ENCODE data around the gene PCAT6.
"Not testable (repeated sequence)": the region's sequence is repeated elsewhere in the genome, so short reads cannot be mapped to it uniquely, and the experiment has no call there.

PCAT6 gene

DNA sequence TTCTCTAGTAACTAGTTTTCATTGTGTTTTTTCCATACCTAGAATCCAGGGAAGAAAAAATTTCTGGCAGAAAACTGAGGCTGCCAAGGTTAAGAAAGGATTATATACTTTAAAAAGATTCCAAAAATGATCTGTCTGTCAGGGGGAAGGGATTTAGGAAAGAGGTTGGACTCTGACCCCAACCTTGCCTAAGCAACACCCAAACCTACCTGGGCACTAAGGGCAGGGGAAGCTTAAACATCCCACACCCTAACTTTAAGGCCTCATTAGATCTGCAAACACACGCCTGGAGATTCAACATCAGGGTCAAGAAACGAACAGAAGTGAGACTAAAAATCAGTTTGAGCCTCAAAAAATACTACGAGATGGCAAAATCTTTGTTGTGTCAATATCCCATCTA is 22.0 kb upstream of the PCAT6 start:
- CTCF ChIA-PET = interaction anchor here (0.7 to 1.0 kb wide), 3 partner anchors 19 to 87 kb away, joined by 3 to 6 read pairs (median 3); no protein-coding TSS in a partner anchor

DNA sequence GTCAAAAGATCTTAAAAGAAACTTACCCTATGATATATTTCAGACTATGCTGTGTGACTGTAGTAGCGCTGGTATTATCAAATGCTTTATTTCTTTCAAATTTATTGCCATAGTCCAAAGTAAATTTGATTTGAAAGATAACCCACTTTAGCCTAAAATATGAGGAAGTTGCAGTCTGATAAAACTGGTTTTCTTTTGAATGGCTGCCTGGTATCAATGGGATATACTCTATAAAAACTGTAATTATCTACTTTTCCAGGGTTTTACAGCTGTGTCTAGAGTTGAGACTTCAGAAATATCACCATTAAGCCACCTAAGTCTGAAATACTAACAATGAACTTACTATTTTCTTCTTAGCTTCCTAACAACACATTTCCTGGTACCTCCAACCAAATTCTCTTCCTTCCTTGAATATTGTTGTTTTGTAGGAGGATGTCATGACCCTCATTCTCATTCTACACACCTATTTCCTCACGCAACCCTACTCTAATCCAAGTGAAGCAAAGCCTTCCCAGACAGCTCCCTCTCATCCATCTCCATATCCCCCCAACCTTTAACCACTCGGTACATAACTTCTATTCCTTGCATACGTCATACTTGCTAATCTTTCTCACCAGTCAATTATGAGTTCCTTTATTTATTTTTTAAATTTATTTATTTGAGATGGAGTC is 19.5 kb upstream of the PCAT6 start:
- POLR2A ChIA-PET (ENCODE audit: low non-redundant PET) = no interaction called here
- CTCF ChIA-PET = no interaction called here
- no peak overlapping the region for H3K27ac ChIP-seq
- no peak for TF ChIP-seq CTCF (conservative IDR thresholded peaks at IDR 0.05; ENCODE audit: low read depth)
- DNase-seq (ENCODE audit: low spot score) = no peak

More for the DNA sequence above, 22.0 kb upstream of the PCAT6 start:
- no peak for TF ChIP-seq CTCF (conservative IDR thresholded peaks at IDR 0.05; ENCODE audit: low read depth)
- DNase-seq (ENCODE audit: low spot score) = no peak
- no peak overlapping the region for H3K27ac ChIP-seq
- POLR2A ChIA-PET (ENCODE audit: low non-redundant PET) = no interaction called here

DNA sequence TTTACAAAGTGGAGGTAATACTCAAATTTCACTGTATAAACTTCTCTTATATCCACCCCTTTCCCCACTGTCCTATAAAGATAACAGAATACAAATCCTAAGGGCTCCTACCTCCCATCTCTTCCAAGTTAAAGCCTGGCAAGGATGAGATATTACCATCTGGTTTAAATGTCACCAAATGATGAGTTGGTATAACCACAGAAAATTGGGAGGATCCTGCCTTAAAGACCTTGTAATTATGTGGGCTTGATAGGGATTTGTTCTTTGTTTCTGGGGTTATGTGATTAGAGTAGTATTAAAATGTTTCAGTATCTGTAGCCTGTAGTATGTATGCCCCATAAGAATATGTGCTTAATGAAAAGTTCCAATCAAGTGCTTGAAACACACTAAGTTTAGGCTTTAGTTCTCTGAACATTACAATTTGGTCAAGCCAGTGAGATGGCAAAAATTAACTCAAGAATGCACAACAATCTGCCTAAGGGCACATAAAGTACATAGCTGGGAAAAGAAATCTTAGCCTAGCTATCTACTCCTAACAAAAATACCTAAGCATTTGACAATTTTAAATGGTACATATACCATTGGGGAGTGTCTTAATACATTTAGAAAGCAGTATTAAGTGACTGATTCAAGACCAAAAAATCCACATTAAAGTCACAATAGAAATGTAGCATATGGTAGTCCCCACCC is 16.6 kb upstream of the PCAT6 start:
- CTCF ChIA-PET = interaction anchor here (0.6 kb wide), 1 partner anchor 23 kb away, joined by 5 read pairs; no protein-coding TSS in a partner anchor
- H3K27ac ChIP-seq = no peak overlapping the region
- no peak for TF ChIP-seq CTCF (conservative IDR thresholded peaks at IDR 0.05; ENCODE audit: low read depth)
- POLR2A ChIA-PET (ENCODE audit: low non-redundant PET) = no interaction called here
- no peak for DNase-seq (ENCODE audit: low spot score)

GRCh38 chr1:202794931-202795330 is 15.8 kb upstream of the PCAT6 start:
- CTCF ChIA-PET = interaction anchor here (0.6 kb wide), 1 partner anchor 23 kb away, joined by 5 read pairs; no protein-coding TSS in a partner anchor
- POLR2A ChIA-PET (ENCODE audit: low non-redundant PET) = not testable (repeated sequence)

DNA sequence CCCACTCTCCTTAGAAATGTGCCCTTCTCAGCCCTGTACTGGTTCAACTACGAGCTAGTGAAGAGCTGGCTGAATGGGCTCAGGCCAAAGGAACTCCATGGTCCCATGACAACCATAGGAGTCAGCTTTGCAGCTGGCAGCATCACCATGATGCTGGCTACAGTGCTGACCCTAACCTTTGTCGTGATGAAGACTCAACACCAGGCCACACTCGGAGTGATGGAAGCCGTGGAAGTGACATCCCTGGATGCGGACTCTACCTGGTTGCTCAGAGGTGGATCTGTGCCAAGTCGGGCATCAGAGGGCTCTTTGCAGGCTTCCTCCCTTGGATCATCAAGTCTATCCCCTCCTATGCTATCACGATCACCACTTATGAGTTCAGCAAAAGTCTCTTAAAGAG is 14.1 kb upstream of the PCAT6 start:
- no peak for TF ChIP-seq CTCF (conservative IDR thresholded peaks at IDR 0.05; ENCODE audit: low read depth)
- POLR2A ChIA-PET (ENCODE audit: low non-redundant PET) = interaction anchor here (0.7 kb wide), 1 partner anchor 11 kb away, joined by 3 read pairs; no protein-coding TSS in a partner anchor
- CTCF ChIA-PET = interaction anchor here (0.5 to 1.0 kb wide), 4 partner anchors 11 to 939 kb away, joined by 3 read pairs; no protein-coding TSS in a partner anchor
- H3K27ac ChIP-seq = no peak overlapping the region
- DNase-seq (ENCODE audit: low spot score) = no peak

More at GRCh38 chr1:202794931-202795330, 15.8 kb upstream of the PCAT6 start:
- not testable (repeated sequence) for DNase-seq (ENCODE audit: low spot score); H3K27ac ChIP-seq

GRCh38 chr1:202798260-202798659 is 12.5 kb upstream of the PCAT6 start:
- ChIA-PET CTCF (interaction anchor here (0.7 kb wide), 1 partner anchor 515 kb away, joined by 5 read pairs; no protein-coding TSS in a partner anchor), POLR2A (ENCODE audit: low non-redundant PET) (no interaction called here)
- H3K27ac ChIP-seq = no peak overlapping the region
- no peak for DNase-seq (ENCODE audit: low spot score)
- TF ChIP-seq CTCF (conservative IDR thresholded peaks at IDR 0.05; ENCODE audit: low read depth) = no peak
